NCI-H748 treated with DMSO at 0.1 percent for 48 hours (cell line): ENCODE data around the gene ZNF678.
"Not testable (repeated sequence)": the region's sequence is repeated elsewhere in the genome, so short reads cannot be mapped to it uniquely, and the experiment has no call there.

Experiments used
- DNase-seq: peaks from one replicate; lab custom pipeline; 2025; lab: John Stamatoyannopoulos, UW

ZNF678 gene

GRCh38 chr1:227604446-227604845, 41.1 kb downstream of the ZNF678 start:
- DNase-seq: no peak

GRCh38 chr1:227606271-227606670, 42.9 kb downstream of the ZNF678 start:
- not testable (repeated sequence) for DNase-seq

GRCh38 chr1:227607336-227607898, 44.1 kb downstream of the ZNF678 start:
- no peak for DNase-seq

GRCh38 chr1:227612658-227613057, 49.3 kb downstream of the ZNF678 start:
- DNase-seq: no peak

- no peak for DNase-seq
These were observed 50.2 kb downstream of the ZNF678 start for GRCh38 chr1:227613526-227613925.

DNA sequence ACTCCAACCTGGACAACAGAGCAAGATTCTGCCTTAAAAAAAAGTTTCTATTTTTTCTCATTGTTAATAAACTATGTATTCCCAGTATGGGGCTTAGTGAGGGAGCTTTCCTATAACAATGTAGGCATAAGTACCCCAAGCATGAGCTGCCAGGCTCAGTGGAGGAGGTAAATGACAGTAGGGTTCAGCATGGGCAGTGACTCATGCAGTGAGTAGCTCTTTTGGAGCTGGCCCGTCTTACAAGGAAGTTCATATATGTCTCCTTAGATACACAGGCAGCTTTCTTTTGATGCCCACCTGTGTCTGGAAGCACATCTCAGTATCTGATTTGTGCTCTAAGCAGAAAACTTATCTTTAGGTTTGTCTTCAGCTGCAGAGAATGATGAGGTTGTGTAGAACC, 57.9 kb downstream of the ZNF678 start:
- DNase-seq: no peak

- no peak for DNase-seq
These were observed 59.6 kb downstream of the ZNF678 start for GRCh38 chr1:227622739-227623475.

- DNase-seq: no peak
These were observed 69.0 kb downstream of the ZNF678 start for GRCh38 chr1:227632325-227632724.

- DNase-seq: no peak
These were observed 72.2 kb downstream of the ZNF678 start for GRCh38 chr1:227635596-227635995.

DNA sequence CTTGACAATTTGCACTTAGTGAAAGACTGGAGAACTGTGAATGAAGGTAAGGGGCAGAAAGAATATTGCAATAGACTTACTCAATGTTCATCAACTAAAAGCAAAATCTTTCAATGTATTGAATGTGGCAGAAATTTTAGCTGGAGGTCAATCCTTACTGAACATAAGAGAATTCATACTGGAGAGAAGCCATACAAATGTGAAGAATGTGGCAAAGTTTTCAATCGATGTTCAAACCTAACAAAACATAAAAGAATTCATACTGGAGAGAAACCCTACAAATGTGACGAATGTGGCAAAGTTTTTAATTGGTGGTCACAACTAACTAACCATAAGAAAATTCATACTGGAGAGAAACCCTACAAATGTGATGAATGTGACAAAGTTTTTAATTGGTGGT, 91.1 kb downstream of the ZNF678 start:
- no peak for DNase-seq

GRCh38 chr1:227654858-227655752, 91.7 kb downstream of the ZNF678 start:
- DNase-seq: no peak

DNA sequence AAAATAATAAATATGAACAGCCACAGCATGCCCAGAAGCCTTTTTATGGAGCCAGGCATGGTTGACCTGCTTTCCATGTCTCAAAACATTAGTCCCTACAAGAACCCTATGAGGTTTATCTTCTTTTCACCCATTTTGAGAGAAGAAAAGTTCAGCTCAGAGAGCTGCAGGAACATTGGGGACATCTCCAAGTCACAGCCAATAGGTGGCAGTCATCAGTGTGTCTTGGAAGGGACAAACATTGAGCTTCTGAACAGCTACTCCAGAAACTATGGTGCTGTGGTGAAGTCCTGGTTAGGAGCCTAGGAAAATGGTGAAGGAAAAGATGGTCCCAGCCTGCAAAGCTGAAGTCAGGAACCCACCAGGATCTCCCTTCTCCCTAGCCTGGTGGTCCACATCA, 98.1 kb downstream of the ZNF678 start:
- no peak for DNase-seq

DNA sequence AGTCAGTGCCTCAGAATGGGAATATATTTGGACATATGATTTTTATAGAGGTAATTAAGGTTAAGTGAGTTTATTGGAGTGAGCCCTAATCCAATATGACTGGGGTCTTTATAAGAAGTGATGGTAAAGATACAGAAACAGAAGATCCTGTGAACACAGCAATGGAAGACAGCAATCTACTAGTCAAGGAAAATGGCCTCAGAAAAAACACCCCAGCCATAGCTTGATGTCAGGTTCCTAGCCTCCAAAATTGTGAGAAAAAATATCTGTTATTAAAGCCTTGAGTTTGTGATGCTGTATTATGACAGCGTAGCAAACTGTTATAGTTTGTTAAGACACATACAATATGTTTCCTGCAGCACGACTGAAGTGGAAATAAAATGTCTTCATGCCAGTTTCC, 99.6 kb downstream of the ZNF678 start:
- DNase-seq: no peak

DNA sequence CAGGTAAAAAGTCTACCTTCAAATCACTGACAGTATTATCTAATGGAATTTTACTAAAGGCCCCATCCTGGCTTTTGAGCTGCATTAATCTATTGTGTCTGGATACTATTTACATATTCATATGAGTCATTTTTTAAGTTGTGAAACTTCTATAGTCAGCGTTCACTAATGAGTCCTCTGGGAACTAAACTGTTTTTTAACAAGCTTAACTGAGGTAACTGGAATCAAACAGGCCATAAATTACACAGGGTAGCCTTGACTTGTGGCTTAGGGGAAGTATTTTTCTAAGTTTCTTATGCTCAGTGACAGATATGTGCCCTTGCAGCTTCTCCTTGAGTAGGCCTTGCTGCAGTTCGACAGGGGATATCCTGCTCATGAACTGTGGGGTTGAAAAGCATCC, 102.9 kb downstream of the ZNF678 start:
- no peak for DNase-seq

- no peak for DNase-seq
These were observed 110.1 kb downstream of the ZNF678 start for GRCh38 chr1:227673441-227673840.

DNA sequence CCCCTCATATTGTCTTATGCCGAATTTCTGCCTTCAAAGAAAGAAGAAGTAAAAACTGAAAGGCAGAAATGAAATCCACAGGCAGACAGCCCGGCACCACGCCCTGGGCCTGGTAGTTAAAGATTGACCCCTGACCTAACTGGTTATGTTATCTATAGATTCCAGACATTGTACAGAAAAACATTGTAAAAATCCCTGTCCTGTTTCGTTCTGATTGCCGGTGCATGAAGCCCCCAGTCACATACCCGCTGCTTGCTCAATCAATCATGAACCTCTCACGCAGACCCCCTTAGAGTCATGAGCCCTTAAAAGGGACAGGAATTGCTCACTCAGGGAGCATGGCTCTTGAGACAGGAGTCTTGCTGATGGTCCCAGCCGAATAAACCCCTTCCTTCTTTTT, 122.5 kb downstream of the ZNF678 start:
- no peak for DNase-seq

DNA sequence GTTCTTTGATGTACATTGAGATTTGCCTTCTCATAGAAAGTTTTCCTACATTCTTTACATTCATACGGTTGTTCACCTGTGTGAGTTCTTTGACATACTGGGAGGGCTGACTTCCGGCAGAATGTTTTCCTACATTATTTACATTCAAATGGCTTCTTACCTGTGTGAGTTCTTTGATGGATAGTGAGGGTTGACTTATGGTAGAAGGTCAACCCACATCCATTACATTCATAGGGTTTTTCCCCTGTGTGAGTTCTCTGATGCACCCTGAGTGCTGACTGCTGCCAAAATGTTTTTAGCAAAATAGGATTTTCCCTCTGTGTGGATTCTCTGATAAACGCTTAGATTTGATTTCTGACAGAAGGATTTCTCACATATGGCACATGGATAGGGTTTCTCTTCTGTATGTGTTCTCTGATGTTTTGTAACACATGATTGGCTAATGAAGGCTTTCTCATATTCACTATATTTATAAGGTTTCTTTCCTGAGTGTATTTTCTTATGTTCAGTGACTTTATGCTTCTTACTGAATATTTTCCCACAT, 134.0 kb downstream of the ZNF678 start:
- DNase-seq: no peak

DNA sequence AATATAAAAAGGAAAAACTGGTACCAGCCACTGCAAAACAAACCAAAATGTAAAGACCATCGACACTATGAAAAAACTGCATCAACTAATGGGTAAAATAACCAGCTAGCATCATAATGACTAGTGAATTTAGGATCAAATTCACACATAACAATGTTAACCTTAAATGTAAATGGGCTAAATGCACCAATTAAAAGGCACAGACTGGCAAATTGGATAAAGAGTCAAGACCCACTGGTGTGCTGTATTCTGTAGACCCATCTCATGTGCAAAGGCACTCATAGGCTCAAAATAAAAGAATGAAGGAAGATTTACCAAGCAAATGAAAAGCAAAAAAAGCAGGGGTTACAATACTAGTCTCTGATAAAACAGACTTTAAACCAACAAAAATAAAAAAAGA, 138.3 kb downstream of the ZNF678 start:
- not testable (repeated sequence) for DNase-seq

DNA sequence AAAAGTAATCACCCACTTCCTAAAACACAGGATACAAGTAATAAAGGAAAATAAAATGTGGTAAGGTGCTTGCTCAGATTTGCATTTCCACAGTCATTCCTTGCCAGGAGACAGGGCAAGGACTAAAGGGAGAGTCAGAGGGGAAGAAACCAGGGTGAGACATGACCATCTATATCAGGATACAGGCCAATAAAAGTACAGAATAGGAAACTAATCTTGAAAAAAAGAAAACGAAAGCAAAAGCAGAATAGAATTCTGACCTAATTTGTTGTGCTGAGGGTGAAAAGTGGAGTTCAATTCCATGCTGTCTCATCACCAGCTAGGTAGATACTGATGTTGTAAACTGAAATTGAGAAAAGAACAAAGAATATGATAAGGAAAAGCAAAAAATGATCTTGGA, 144.5 kb downstream of the ZNF678 start:
- no peak for DNase-seq

DNA sequence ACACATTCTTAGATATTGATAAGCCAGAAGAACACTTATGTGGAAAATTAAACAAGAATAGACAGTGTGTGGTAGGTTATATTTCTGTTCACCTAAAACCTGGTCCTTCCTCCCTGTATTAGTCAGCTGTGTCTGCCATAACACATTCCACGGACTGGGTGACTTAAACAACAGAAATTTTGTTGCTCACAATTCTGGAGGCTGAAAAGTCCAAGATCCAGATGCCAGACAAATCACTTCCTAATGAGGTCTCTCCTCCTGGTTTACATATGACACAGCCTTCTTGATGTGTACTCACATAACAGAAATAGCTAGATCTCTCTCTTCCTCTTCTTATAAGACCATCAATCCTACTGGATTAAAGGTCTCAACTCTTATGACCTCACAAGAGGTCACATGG, 146.1 kb downstream of the ZNF678 start:
- DNase-seq: no peak

- DNase-seq: not testable (repeated sequence)
These were observed 147.1 kb downstream of the ZNF678 start for GRCh38 chr1:227710474-227710873.

DNA sequence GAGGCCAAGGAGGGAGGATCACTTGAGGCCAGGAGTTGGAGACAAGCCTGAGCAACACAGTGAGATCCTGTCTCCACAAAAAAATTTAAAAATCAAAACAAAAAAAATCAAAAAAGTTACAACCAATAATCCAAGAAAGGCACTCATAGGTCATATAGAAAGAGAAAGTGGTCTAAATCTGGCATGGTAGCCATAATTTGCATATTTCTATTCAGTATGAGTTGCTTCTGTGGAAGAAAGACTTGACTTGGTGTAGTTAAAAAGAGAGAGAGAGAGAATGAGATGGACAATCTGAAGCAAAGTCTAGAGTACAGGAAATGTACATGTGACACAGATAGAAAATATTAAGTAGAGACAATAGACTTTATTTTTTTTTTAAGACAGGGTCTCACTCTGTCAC, 149.3 kb downstream of the ZNF678 start:
- DNase-seq: no peak

- DNase-seq: no peak
These were observed 155.6 kb downstream of the ZNF678 start for GRCh38 chr1:227718932-227719331.
